Subcutaneous adipose tissue (tissue), 4 donors: ENCODE data around the gene HK1. TPM values are rescaled to one million over a fixed set of nuclear protein-coding genes. Genes with fewer than 3 reads are reported as not detected.

Experiments used
- total RNA-seq, 4 donors: library from RNA; depleted of rRNA; stranded (reverse); fragments of >200 nt; gene quantifications; one replicate each; pipeline ENCODE4 v1.1.0, GENCODE V29; 2016
- TF ChIP-seq, protein P1 (sequence below): fragments of 450-650 bp; IDR thresholded peaks from one replicate; pipeline ENCODE4 v1.5.1; 2016; ENCODE audit warnings: low read depth, mild to moderate bottlenecking, control low read depth, antibody characterized with exemption, moderate library complexity

HK1 gene
- total RNA-seq, 4 donors from 2014 or later: 54.4 to 72.2 (median 57.8) TPM

- TF ChIP-seq, protein P1, sequence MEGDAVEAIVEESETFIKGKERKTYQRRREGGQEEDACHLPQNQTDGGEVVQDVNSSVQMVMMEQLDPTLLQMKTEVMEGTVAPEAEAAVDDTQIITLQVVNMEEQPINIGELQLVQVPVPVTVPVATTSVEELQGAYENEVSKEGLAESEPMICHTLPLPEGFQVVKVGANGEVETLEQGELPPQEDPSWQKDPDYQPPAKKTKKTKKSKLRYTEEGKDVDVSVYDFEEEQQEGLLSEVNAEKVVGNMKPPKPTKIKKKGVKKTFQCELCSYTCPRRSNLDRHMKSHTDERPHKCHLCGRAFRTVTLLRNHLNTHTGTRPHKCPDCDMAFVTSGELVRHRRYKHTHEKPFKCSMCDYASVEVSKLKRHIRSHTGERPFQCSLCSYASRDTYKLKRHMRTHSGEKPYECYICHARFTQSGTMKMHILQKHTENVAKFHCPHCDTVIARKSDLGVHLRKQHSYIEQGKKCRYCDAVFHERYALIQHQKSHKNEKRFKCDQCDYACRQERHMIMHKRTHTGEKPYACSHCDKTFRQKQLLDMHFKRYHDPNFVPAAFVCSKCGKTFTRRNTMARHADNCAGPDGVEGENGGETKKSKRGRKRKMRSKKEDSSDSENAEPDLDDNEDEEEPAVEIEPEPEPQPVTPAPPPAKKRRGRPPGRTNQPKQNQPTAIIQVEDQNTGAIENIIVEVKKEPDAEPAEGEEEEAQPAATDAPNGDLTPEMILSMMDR: no peak
Measured at GRCh38 chr10:69338547-69339450, 60.5 kb downstream of the HK1 start.

DNA sequence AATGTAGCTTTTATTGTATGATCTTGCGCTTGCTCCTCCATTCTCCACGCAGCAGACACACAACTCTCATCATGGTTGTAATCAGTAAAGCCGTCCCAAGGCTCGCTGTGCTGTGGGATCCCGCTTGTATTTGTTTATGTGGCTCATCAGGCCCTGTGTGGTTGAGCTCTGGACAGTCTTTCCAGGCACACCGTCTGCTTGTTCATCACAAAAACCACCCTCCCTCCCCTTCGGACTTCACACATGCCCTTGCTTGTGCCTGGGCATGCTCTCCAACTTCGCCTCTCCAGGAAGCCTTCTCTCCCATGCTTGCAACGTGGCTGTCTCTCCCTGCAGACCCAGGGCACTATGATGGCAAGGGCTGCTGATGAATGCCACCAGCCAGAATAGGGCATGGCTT is 62.4 kb downstream of the HK1 start:
- TF ChIP-seq, protein P1: no peak

DNA sequence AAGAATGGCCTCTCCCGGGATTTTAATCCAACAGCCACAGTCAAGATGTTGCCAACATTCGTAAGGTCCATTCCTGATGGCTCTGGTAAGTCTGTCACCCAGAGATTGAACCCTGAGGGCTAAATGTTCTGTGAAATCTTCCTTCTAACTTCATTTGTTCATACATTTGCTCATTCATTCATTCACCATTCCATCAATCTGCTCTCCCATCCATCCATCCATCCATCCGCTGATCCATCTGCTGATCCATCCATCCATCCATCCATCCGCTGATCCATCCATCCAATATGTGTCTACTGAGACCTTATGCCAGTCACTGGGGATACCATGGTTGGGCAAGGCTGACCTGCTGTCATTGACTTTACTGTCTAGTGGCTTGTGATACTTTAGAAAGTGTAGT is 65.6 kb downstream of the HK1 start:
- TF ChIP-seq, protein P1: no peak

- TF ChIP-seq, protein P1: no peak
Measured at GRCh38 chr10:69344591-69345252, 66.4 kb downstream of the HK1 start.

DNA sequence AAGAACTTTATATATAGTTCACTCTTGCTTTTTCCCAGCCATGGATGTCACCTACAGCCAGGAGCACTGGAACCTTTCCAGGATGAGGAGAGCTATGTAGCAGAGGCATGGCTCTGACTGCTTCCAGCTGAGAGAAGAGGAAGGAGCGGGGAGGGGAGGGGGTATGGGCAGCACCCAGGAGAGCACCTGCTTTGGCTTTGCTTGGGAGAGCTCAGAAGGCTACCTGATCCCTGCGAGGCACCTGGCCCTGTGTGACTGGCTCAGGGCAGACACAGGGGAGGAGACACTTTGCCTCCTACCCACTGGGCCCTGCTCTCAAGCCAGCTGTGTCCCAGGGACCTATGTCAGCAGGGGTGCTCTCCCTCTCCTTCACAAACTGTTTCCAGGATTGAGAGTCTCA is 67.1 kb downstream of the HK1 start:
- TF ChIP-seq, protein P1: no peak

DNA sequence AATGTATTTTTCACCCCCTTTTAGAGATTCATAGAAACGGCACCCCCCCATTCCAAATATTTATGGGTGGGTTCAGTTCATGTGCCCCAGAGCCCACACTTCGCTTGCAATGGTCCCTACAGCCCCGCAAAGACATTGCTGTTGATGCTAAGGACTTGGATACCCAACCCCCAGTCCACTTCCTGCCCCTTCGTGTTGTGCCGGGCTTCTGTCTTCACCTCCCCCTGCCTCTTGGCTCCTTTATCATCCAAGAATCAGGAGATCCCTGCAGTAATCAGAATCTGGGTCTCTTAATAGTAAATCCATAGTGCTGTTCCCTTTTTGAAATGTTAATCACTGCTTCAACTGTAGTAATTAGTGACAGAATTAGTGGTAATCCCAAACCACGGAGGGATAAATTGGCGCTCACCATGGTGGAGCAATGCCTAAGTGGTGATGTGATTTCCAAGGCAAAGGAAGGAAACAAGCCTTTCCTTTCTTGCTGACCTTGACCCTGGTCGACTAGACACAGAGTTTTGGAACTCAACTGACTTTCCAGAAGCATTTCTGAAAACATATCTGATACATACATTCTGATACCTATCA is 67.7 kb downstream of the HK1 start:
- TF ChIP-seq, protein P1: no peak

DNA sequence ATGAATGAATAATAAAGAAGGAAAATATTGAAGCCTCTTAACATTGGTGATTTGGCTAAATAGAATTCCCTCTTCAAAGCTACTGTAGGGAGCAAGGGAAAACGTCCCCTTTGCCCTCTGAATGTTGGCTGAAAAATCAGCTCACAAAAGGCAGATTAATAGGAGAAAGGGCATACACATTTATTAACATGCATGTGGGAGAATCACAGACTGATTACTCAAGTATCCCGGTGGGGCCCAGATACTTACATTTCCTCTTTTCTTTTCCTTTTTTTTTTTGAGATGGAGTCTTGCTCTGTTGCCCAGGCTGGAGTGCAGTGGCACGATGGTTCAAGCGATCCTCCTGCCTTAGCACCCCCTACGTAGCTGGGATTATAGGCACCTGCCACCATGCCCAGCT is 68.5 kb downstream of the HK1 start:
- TF ChIP-seq, protein P1: no peak
